Colonic mucosa (tissue), 4 donors: ENCODE results near the gene SYT8. TPM values are rescaled to one million over a fixed set of nuclear protein-coding genes. Genes with fewer than 3 reads are reported as not detected.

Experiments used
- DNase-seq: peaks from one replicate; pipeline ENCODE4 v3.0.0-alpha.2; 2020
- H3K27ac ChIP-seq: fragments of 200-600 bp; one replicate; pipeline ENCODE4 v1.8.0; 2021
- H3K27me3 ChIP-seq: fragments of 200-600 bp; one replicate; pipeline ENCODE4 v1.8.0; 2021
- H3K36me3 ChIP-seq: fragments of 200-600 bp; one replicate; pipeline ENCODE4 v1.8.0; 2021
- H3K4me1 ChIP-seq: fragments of 200-600 bp; one replicate; pipeline ENCODE4 v1.8.0; 2021; ENCODE audit warnings: mild to moderate bottlenecking
- H3K4me3 ChIP-seq: fragments of 200-600 bp; one replicate; pipeline ENCODE4 v1.8.0; 2021
- H3K9ac ChIP-seq, 2 donors: one replicate each; pipeline ENCODE4 v1.7.0; 2013; ENCODE audit warnings: control low read depth in 2 of 2, low read depth in 2 of 2, low read length in 2 of 2
- H3K9me3 ChIP-seq: fragments of 200-600 bp; one replicate; pipeline ENCODE4 v1.8.0; 2021
- intact Hi-C: fragments of 100-400 bp; cut with DNase I; formaldehyde crosslinking; loops from one replicate; pipeline ENCODE4 v1.14.1; 2022
- total RNA-seq, 2 donors: library from RNA; stranded (reverse); fragmentation: NEBNext Ultra II Directional in 1 of 2; extraction: Animal tissue kit (Norgen Biotek cat#: 25700) in 1 of 2; gene quantifications; one replicate each; pipeline ENCODE4 v1.2.1, GENCODE V29; 2021
- TF ChIP-seq, protein P1 (sequence below): fragments of 200-600 bp; IDR thresholded peaks from one replicate; pipeline ENCODE4 v1.8.0; 2022; ENCODE audit warnings: antibody characterized with exemption, mild to moderate bottlenecking
- donor health status: healthy.
- donor health status: DM: no; HTN: no; CAD: no.
- donor health status: DM: no; HTN: no; CAD: no.

The SYT8 gene
- total RNA-seq, 2 donors from 2014 or later = 1.7 to 3.5 TPM

DNA sequence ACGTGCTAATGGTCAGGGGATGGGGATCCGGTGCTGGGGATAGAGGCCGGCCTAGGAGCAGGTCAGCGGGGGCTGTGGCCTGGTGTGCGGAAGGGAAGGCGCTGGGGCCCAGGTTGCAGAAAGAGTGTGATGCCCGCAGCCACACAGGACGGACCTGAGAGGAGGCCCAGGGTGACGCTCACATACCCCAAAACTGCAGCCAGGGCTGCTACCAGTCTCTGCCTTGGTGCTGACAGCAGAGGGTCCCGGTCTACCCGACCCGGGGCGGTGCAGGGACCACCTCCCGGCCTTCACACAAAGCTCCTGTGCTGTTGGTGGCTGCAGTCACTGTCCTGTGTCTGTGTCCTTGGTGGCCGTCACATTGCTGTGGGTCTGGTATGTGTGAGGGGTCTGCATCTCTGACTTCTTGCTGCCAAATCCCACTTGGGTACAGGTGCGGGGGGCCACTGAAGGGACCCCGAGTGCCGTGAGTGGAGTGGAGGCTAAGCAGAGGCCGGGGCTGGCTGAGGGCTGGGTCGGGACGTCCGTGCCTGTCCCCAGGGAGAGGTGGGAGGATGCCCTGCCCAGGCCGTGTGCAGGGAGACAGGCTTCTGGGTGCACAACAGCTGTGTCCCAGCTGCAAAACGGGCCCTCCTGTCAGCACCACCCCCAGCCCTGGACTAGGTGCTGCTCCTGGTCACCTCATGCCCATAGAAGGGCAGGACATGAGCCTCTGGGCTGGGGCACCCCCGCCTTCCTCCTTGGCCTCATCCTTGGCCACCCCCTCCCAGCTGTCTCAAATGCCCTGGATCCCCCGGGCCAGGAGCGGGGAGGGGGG is 19.6 kb downstream of the SYT8 start:
- H3K4me1 ChIP-seq = no peaks in the 10 kb centered on the region
- H3K4me3 ChIP-seq = peak overlapping the region; percentile 38
- H3K9ac ChIP-seq = peak overlapping the region; percentile 43 to 81
- intact Hi-C loops = no loop called here
- TF ChIP-seq, protein P1, sequence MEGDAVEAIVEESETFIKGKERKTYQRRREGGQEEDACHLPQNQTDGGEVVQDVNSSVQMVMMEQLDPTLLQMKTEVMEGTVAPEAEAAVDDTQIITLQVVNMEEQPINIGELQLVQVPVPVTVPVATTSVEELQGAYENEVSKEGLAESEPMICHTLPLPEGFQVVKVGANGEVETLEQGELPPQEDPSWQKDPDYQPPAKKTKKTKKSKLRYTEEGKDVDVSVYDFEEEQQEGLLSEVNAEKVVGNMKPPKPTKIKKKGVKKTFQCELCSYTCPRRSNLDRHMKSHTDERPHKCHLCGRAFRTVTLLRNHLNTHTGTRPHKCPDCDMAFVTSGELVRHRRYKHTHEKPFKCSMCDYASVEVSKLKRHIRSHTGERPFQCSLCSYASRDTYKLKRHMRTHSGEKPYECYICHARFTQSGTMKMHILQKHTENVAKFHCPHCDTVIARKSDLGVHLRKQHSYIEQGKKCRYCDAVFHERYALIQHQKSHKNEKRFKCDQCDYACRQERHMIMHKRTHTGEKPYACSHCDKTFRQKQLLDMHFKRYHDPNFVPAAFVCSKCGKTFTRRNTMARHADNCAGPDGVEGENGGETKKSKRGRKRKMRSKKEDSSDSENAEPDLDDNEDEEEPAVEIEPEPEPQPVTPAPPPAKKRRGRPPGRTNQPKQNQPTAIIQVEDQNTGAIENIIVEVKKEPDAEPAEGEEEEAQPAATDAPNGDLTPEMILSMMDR = no peak
- no peaks in the 10 kb centered on the region for H3K36me3 ChIP-seq
- H3K9me3 ChIP-seq = no peaks in the 10 kb centered on the region
- no peak for DNase-seq
- no peaks in the 10 kb centered on the region for H3K27me3 ChIP-seq
- H3K27ac ChIP-seq = no peak overlapping the region

DNA sequence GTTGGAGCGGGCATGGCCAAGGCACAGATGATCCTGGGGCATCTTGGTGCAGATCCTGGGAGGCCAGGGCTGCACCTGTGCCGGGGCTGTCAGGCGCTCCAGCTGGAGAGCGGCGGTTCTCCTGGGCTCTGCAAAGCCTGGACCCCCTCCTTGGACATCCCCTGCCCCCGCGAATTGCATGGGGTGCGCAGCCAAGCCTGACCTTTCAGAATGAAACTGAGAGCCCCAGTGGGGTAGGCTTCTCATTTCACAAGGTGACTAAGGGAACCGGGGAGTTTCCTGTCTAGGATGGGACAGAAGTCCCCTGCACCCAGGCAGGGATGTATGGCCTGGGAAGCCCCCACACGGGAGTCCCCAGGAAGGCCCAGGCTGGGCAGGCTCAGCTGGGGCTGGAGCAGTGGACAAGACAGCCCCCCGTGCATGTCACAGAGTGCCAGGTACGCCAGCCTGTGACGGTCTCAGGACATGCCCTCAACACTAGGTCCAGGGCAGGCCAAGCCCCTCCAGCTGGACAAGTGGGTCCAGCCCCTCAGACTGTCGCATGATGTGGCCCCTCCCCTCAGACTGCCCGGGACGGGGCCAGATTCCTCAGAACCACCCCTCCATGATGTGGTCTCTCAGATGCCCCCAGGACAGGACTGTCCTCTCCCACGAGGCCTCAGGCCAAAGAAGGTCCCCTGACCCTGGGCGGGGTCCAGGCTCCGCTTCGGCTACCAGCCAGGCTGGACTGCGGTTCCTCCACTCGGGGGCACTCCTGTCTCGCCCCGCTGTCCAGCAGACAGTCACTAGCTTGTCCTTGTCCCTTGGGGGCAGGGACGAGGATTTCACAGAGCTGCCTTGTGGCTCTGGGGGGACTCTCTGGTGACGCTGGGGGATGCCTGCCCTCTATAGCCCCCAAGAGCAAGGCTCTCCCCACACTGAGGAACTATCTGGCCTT is 20.4 kb downstream of the SYT8 start:
- intact Hi-C loops = no loop called here
- H3K9ac ChIP-seq = no peak overlapping the region
- no peaks in the 10 kb centered on the region for H3K4me1 ChIP-seq
- H3K27ac ChIP-seq = no peak overlapping the region
- H3K9me3 ChIP-seq = no peaks in the 10 kb centered on the region
- DNase-seq = no peak
- peak overlapping the region; percentile 38 for H3K4me3 ChIP-seq
- H3K36me3 ChIP-seq = no peaks in the 10 kb centered on the region
- TF ChIP-seq, protein P1 = no peak
- H3K27me3 ChIP-seq = no peaks in the 10 kb centered on the region

DNA sequence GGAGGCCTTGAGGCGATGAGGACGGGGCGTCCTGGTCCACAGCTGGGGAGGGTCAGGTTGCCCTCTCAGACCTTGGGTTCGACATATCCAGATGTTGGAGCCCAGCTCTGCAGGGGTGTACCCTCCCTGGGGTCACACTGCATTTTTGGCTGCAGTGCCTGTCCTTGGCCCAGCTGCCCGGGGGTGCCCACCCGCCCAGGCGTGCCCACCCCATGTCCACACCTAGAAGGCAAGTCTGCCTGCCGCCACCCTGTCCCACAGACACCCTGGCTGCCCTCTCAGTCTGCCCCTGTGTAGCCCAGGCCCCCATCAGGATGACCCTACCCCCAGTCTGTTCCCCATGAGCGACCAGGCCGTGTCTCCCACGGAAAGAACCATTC is 21.1 kb downstream of the SYT8 start:
- H3K36me3 ChIP-seq = no peaks in the 10 kb centered on the region
- H3K27me3 ChIP-seq = no peaks in the 10 kb centered on the region
- H3K4me1 ChIP-seq = no peaks in the 10 kb centered on the region
- H3K27ac ChIP-seq = no peak overlapping the region
- intact Hi-C loops = no loop called here
- DNase-seq = no peak
- no peaks in the 10 kb centered on the region for H3K9me3 ChIP-seq
- H3K4me3 ChIP-seq = no peak overlapping the region
- H3K9ac ChIP-seq = no peak overlapping the region
- TF ChIP-seq, protein P1 = no peak

DNA sequence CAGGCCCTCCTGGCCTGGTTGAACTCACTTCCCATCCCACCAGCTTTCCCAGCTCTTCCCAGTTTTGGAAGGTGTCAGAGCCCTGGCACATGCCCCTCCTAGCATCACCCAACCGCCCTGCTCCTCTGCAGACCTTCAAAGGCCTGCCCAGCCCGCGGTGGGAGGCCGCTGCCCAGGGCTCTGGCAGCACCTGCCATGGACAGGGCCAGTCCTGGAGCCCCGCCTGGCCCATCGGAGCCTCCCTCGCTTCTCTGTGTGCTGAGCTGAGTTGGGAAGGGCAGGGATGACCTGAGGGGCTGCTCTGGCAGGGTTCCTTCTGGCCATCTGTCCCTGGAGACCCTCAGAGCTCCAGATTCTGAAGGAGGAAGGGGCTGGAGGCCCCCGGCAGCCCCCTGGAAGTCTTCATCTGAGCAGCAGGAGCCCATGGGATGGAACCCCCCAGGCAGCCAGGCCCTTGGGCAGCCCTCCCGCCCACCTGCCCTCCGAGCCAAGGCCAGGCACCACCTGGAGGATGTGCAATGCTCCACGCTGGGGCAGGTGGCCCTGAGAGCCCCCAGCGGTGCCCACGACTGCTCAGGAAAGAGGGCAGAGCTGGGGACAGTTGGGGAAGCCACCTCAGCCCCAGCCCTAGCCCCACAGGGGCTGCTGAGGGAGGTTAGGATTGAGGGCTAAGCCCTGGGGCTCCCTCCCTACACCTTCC is 21.7 kb downstream of the SYT8 start:
- no peaks in the 10 kb centered on the region for H3K27me3 ChIP-seq
- H3K27ac ChIP-seq = no peak overlapping the region
- no peak overlapping the region for H3K4me3 ChIP-seq
- no peak overlapping the region for H3K9ac ChIP-seq
- no peaks in the 10 kb centered on the region for H3K4me1 ChIP-seq
- no peaks in the 10 kb centered on the region for H3K36me3 ChIP-seq
- H3K9me3 ChIP-seq = no peaks in the 10 kb centered on the region
- intact Hi-C loops = no loop called here
- no peak for DNase-seq
- TF ChIP-seq, protein P1 = no peak

DNA sequence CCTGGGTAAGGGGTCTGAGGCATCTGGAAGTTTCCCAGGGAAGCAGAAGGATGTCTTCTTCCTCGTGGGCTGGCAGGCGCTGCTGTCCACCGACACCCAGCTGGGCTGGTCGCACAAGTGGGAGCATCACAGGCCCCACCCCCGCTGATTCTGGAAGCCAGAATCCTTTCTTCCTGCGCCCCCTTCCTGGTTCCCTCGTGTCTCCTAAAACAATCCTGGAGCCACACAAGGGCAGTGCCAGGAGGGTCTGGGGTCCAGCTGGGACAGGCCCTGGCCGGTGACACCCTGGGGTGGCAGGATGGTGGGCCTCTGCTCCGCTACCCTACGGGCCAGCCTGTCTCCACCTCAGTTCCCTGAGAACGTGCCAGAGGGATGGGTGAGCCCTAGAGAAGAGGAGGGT is 22.3 kb downstream of the SYT8 start:
- no peaks in the 10 kb centered on the region for H3K36me3 ChIP-seq
- TF ChIP-seq, protein P1 = no peak
- intact Hi-C loops = no loop called here
- no peak overlapping the region for H3K4me3 ChIP-seq
- H3K9me3 ChIP-seq = no peaks in the 10 kb centered on the region
- no peaks in the 10 kb centered on the region for H3K27me3 ChIP-seq
- no peak overlapping the region for H3K9ac ChIP-seq
- no peaks in the 10 kb centered on the region for H3K4me1 ChIP-seq
- no peak overlapping the region for H3K27ac ChIP-seq
- DNase-seq = no peak
